A204.1 (cell line): ENCODE measurements around the gene RNASE7.
"Not testable (repeated sequence)": the region's sequence is repeated elsewhere in the genome, so short reads cannot be mapped to it uniquely, and the experiment has no call there.

Source experiments
- FAIRE-seq: peaks from 2 replicates; lab custom pipeline; 2012; peaks lifted over from hg19 to GRCh38; lab: Jason Lieb, UNC

RNASE7 gene

DNA sequence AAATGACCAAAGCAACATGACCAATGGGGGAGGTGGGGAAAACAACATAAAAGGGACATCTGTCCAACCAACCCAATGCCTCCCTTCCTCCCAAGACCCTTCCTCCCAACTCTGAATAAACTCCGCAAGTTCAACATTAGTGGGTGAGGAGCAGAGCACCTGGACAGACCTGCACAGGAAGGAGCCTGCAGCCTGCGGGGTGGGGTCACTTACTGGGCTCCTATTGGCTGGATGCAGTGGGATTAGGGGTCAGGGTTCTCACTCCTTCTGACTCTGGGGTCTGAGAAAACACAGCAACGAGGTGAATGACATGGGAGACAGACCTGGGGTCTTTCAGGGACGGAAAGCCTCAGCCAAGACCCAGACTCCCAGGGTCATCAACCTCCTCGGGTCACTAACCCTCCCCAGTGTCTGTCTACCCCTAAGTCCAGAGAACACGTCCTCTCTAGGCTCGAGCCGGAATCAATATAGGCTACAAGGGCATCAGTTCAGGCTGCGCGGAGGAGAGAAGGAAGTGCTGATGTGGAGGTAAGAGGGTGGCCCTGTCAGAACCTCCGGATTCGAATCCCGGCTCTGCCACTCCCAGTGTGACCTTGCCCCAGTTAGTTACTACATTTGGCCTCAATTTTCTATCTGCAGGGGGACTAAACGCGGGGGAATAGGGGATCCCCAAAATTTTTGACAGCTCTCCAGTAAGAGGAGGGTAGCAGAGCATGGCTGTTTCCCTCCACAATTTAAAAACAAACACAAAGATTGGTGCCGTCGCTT, 18.2 kb upstream of the RNASE7 start:
- FAIRE-seq, result no peak

GRCh38 chr14:21024585-21025370, 17.4 kb upstream of the RNASE7 start, which contains the start of gene NDRG2:
NDRG2 (minus strand) TSS chr14:21025061; CDS start chr14:21023315, 1,746 bp downstream.
- FAIRE-seq, result no peak

GRCh38 chr14:21025371-21026273, 16.5 kb upstream of the RNASE7 start:
- no peak for FAIRE-seq

- FAIRE-seq, result no peak
These were observed 15.7 kb upstream of the RNASE7 start for GRCh38 chr14:21026274-21026987.

GRCh38 chr14:21026988-21027315, 15.2 kb upstream of the RNASE7 start:
- FAIRE-seq, result no peak

GRCh38 chr14:21029917-21030316, 12.2 kb upstream of the RNASE7 start, which contains the start of gene TPPP2:
TPPP2 (plus strand) TSS chr14:21030217; CDS start chr14:21030582, 365 bp downstream.
- no peak for FAIRE-seq

GRCh38 chr14:21030531-21030930, 11.6 kb upstream of the RNASE7 start:
- FAIRE-seq, result no peak

- no peak for FAIRE-seq
These were observed 9.6 kb upstream of the RNASE7 start for GRCh38 chr14:21032326-21033132.

DNA sequence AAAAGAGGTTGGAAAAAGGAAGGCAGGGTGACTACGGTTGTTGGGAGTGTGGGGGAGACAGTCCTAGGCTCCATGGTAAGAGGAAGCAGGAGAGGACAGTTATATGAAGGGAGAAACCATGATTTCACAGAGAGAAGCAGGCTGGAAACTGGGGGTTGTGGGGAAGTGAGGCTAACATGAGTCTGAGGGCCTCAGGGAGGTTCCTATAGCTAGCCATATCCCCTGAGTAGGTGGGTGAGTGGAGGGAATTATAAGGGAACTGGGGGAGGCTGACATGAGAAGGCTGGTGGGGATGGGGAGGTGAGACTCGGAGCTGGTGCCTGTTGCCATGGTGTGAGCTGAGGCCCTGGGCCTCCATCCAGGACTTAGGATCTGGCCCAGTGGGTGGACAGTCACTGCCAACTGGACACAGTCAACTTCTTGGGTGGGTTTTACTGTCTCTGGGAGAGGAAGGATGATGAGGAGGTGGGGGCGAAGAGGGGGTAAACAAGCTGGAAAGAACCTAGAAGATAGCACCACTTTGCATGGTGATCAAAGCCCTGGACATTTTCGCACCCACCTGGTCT, 8.9 kb upstream of the RNASE7 start:
- FAIRE-seq, result no peak

DNA sequence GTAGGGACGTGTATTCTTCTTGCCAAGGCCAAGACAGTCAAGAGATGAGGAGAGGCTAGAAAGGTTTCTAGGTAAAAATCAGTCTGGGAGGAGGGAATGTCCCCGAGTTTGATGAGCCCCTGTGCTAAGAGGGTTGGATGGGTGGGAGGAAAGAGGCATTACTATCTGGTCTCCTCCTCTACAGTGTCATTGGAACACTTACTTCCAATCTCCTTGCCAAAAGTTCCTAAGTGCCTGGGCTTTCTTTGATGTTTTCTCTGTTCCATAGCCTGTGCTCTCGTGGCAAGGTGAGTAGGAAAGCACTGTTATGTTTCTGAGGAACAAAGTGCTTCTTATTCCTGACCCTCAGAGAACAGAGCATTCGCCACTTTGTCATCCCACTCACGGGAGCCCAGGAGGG, 7.5 kb upstream of the RNASE7 start, which contains the start of gene RNASE13:
Gene RNASE13, minus strand, starts transcription at position 101 of the 400 bp plus-strand sequence. CDS start 519 bp downstream, outside the sequence.
- no peak for FAIRE-seq

- no peak for FAIRE-seq
These were observed 5.4 kb upstream of the RNASE7 start for GRCh38 chr14:21036751-21037150.

DNA sequence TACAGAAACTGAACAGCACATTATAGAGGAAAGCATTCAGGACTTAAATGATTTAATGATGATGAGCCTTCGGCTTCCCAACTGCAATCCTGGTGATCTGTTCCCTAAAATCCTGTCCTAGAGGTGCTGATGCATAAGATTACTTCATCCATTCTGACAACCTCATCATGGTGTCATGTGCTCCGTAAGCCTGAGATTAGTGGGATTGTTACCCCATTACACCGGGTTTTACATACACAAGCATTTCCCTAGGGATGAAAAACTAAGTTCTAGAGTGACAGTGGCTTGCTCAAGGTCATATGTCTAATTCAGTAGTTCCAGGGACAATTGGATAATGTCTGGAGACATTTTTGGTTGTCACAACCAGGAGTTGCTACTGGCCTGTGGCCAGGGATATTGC, 5.0 kb upstream of the RNASE7 start:
- FAIRE-seq, result no peak

GRCh38 chr14:21038441-21039422, 3.4 kb upstream of the RNASE7 start:
- no peak for FAIRE-seq

DNA sequence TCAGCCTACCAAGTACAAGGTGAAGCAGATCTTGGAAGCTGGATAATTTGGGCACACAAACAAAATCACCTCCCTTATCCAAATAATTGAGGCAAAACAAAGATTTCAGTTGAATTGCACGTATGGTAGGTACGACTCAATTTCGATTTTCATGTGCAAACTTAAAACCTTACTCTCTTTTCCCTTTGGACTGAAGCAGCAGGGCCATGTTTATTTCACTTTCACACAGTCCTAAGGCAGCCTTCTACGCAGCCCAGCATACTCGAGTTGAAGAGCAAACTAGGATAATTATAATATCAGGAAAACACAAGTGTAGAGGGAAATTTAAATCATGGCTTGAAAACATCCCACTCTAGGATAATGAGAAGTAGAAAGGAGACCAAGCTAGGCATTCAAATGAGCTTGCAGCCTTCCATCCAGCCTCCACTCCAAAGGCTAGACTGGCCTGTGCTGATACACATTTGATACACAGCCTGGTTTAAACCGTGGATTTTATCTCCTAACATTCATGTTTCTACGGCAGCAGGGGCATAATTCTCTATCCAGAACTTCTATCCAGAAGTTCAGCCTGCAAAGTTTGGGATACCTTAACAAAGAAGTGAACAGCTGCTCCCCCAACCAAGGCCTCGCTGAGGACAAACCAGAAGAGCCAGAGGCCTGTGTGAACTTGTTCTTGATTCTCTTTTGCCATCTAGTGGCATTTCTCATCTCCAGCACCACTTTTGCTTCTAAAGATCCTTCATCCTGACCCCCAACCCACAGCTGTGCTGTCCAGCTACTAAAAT, 2.4 kb upstream of the RNASE7 start:
- no peak for FAIRE-seq

DNA sequence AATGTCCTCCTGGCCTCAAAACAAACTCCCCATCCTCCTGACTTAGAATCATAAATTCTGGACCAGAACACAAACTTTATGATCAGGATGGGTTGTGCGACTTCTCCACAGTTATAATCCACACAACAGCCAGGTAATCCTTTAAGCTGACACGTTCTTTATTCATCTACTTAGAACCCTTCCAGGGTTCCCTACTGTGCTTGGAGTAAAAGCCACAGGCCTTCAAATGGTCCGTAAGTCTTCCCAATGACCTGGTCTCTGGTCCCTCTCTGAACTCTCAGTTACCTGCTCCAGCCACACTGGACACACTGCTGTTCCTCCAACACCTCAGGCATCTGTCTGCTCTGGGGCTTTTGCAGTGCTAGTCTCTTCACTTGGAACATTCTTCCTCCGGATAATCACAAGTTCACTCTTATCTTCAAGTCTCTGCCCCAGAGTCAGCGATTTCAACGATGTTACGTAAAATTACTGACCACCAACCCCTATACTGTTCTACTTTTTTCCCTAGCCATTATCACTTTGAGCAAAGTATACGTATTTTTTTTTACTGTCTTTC, 1.7 kb upstream of the RNASE7 start:
- no peak for FAIRE-seq

DNA sequence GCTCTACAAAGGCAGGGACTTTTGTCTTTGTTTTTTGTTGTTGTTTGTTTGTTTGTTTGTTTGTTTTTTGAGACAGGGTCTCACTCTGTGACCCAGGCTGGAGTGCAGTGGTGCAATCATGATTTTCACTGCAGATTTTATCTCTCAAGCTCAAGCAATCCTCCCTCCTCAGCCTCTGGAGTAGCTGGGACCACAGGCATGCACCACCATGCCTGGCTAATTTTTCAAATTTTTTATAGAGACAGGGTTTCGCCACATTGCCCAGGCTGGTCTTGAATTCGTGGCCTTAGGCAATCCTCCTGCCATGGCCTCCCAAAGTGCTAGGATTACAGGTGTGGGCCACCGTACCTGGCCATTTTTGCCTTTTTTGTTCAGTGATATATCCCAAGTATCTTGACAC, 1.2 kb upstream of the RNASE7 start:
- FAIRE-seq, result not testable (repeated sequence)

DNA sequence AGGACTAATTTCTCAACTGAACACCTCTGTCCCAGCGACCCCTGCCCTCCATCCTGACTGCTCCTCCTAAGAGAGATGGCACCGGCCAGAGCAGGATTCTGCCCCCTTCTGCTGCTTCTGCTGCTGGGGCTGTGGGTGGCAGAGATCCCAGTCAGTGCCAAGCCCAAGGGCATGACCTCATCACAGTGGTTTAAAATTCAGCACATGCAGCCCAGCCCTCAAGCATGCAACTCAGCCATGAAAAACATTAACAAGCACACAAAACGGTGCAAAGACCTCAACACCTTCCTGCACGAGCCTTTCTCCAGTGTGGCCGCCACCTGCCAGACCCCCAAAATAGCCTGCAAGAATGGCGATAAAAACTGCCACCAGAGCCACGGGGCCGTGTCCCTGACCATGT, 756 bp downstream of the RNASE7 start:
- no peak for FAIRE-seq

GRCh38 chr14:21043387-21043973, 1.3 kb downstream of the RNASE7 start:
- FAIRE-seq, result no peak
